Measurements from ENCODE around the gene SCN3B. TPM values are rescaled to one million over a fixed set of nuclear protein-coding genes. Genes with fewer than 3 reads are reported as not detected.

The SCN3B gene
- polyA plus RNA-seq, 1 donor (not counting 4 experiments of a cell fraction or from before 2014, with no cell fraction given): 0.08 TPM

DNA sequence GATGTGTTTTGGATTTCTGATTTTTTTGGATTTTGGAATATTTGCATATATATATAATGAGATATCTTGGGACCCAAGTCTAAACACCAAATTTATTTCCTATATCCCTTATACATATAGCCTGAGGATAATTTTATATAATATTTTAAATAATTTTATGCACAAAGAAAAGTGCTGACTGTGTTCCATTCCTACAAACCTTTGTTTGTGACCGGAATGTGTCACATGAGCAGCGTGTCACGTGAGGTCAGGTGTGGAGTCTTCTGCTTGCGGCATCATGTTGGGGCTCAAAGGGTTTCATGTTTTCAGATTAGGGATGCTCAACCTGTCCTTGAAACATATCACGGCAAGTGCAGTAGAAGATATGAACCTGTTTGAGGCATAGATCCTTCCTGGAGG, 65.6 kb downstream of the SCN3B start:
- H3K9me3 ChIP-seq (ENCODE audit: control insufficient read depth, low read depth, low read length): no peaks in the 10 kb centered on the region
- H3K4me1 ChIP-seq (ENCODE audit: control insufficient read depth, extremely low read depth, insufficient read depth, low read length): no peaks in the 10 kb centered on the region
- dilution Hi-C loops (cut with MboI; ENCODE audit: extremely low pct_ligation_motif_present, low sequenced_read_pairs): no loop called here
- no peaks in the 10 kb centered on the region for H3K9me1 ChIP-seq (ENCODE audit: control insufficient read depth, extremely low read depth, insufficient read depth, low read length)
- TF ChIP-seq, protein P1, sequence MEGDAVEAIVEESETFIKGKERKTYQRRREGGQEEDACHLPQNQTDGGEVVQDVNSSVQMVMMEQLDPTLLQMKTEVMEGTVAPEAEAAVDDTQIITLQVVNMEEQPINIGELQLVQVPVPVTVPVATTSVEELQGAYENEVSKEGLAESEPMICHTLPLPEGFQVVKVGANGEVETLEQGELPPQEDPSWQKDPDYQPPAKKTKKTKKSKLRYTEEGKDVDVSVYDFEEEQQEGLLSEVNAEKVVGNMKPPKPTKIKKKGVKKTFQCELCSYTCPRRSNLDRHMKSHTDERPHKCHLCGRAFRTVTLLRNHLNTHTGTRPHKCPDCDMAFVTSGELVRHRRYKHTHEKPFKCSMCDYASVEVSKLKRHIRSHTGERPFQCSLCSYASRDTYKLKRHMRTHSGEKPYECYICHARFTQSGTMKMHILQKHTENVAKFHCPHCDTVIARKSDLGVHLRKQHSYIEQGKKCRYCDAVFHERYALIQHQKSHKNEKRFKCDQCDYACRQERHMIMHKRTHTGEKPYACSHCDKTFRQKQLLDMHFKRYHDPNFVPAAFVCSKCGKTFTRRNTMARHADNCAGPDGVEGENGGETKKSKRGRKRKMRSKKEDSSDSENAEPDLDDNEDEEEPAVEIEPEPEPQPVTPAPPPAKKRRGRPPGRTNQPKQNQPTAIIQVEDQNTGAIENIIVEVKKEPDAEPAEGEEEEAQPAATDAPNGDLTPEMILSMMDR (optimal IDR thresholded peaks at IDR 0.05 in 1 of 3, IDR thresholded peaks at IDR 0.05 in 1 of 3, conservative IDR thresholded peaks at IDR 0.05 in 1 of 3; ENCODE audit: extremely low read depth in 1 of 3, insufficient read depth in 2 of 3, low read length in 3 of 3): no peak
- no peak for TF ChIP-seq EZH2 (IDR thresholded peaks at IDR 0.05; ENCODE audit: low read length)
- H3K27me3 ChIP-seq (ENCODE audit: control insufficient read depth, extremely low read depth, insufficient read depth, low read length): peaks cover 8% of the 10 kb centered on the region
- H2AFZ ChIP-seq (ENCODE audit: control insufficient read depth, low read length): no peak overlapping the region
- H3K4me3 ChIP-seq (ENCODE audit: control insufficient read depth in 2 of 3, extremely low read depth in 1 of 3, insufficient read depth in 2 of 3, low read depth in 1 of 3, low read length in 3 of 3): no peak overlapping the region
- no peaks in the 10 kb centered on the region for H3K79me2 ChIP-seq (ENCODE audit: control insufficient read depth, insufficient read depth, low read length)
- H3K27ac ChIP-seq (ENCODE audit: control insufficient read depth, insufficient read depth, low read length): no peak overlapping the region
- H4K20me1 ChIP-seq (ENCODE audit: control insufficient read depth, extremely low read depth, insufficient read depth, low read length): no peaks in the 10 kb centered on the region
- H3K36me3 ChIP-seq (ENCODE audit: control insufficient read depth in 2 of 2, extremely low read depth in 1 of 2, insufficient read depth in 2 of 2, low read length in 2 of 2): no peaks in the 10 kb centered on the region
- no peak overlapping the region for H3K9ac ChIP-seq (ENCODE audit: control insufficient read depth, extremely low read depth, insufficient read depth, low read length)
- H3K4me2 ChIP-seq (ENCODE audit: control insufficient read depth, extremely low read depth, insufficient read depth, low read depth, low read length): no peak overlapping the region
- no peak for DNase-seq (ENCODE audit: low read depth, low spot score)
- FAIRE-seq: no peak

DNA sequence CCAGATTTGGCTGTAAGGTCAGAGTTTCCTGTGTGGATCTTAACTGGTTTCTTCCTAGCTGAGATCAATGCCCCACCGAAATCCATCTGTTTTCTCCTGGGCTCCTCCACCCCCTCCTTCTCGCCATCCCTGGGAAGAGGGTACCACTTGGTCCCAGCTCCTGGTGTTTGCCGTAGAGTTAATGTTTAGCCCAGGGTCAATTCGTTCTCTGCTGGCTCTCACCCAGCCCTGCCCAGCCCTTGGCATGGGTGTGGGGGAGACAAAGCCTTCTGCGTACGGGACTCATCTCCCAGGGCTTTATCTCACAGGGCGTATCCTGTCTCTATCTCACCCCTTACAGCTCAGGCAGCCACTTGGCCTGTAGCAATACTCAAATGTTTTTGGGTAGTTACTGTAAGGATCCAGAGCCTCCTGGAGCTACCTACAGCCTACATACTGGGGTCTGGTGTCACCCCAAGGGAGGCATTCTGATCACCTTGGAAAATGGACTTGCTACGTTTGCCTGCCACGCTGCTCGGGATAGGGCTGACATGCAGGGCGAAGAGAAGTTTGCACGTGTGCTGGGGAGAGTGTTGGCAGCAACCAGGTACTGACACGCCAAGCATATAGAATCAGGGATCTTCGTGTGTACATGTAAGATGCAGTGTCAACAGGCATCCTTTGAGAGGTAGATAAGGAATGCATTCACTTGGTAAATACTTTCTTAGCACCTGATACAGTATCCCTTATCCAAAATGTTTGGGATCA, 66.1 kb downstream of the SCN3B start:
- no peaks in the 10 kb centered on the region for H4K20me1 ChIP-seq (ENCODE audit: control insufficient read depth, extremely low read depth, insufficient read depth, low read length)
- H3K9ac ChIP-seq (ENCODE audit: control insufficient read depth, extremely low read depth, insufficient read depth, low read length): no peak overlapping the region
- TF ChIP-seq EZH2 (IDR thresholded peaks at IDR 0.05; ENCODE audit: low read length): no peak
- TF ChIP-seq, protein P1 (optimal IDR thresholded peaks at IDR 0.05 in 1 of 3, IDR thresholded peaks at IDR 0.05 in 1 of 3, conservative IDR thresholded peaks at IDR 0.05 in 1 of 3; ENCODE audit: extremely low read depth in 1 of 3, insufficient read depth in 2 of 3, low read length in 3 of 3): no peak
- H3K4me3 ChIP-seq (ENCODE audit: control insufficient read depth in 2 of 3, extremely low read depth in 1 of 3, insufficient read depth in 2 of 3, low read depth in 1 of 3, low read length in 3 of 3): no peak overlapping the region
- no peak for FAIRE-seq
- dilution Hi-C loops (cut with MboI; ENCODE audit: extremely low pct_ligation_motif_present, low sequenced_read_pairs): no loop called here
- H3K27me3 ChIP-seq (ENCODE audit: control insufficient read depth, extremely low read depth, insufficient read depth, low read length): peaks cover 8% of the 10 kb centered on the region
- H3K27ac ChIP-seq (ENCODE audit: control insufficient read depth, insufficient read depth, low read length): no peak overlapping the region
- H3K4me1 ChIP-seq (ENCODE audit: control insufficient read depth, extremely low read depth, insufficient read depth, low read length): no peaks in the 10 kb centered on the region
- no peak overlapping the region for H2AFZ ChIP-seq (ENCODE audit: control insufficient read depth, low read length)
- H3K4me2 ChIP-seq (ENCODE audit: control insufficient read depth, extremely low read depth, insufficient read depth, low read depth, low read length): no peak overlapping the region
- H3K36me3 ChIP-seq (ENCODE audit: control insufficient read depth in 2 of 2, extremely low read depth in 1 of 2, insufficient read depth in 2 of 2, low read length in 2 of 2): no peaks in the 10 kb centered on the region
- H3K79me2 ChIP-seq (ENCODE audit: control insufficient read depth, insufficient read depth, low read length): no peaks in the 10 kb centered on the region
- no peaks in the 10 kb centered on the region for H3K9me1 ChIP-seq (ENCODE audit: control insufficient read depth, extremely low read depth, insufficient read depth, low read length)
- no peak for DNase-seq (ENCODE audit: low read depth, low spot score)
- no peaks in the 10 kb centered on the region for H3K9me3 ChIP-seq (ENCODE audit: control insufficient read depth, low read depth, low read length)
